NCI-H128 (cell line): ENCODE measurements around the gene SLC30A10.
"Not testable (repeated sequence)": the region's sequence is repeated elsewhere in the genome, so short reads cannot be mapped to it uniquely, and the experiment has no call there.

ENCODE experiments used
- DNase-seq: peaks from one replicate; lab custom pipeline; 2025; ENCODE audit not compliant: unreplicated experiment; lab: John Stamatoyannopoulos, UW

The SLC30A10 gene

GRCh38 chr1:219928791-219929118, 398 bp upstream of the SLC30A10 start:
- no peak for DNase-seq

GRCh38 chr1:219927298-219927955, 930 bp downstream of the SLC30A10 start:
- no peak for DNase-seq

- DNase-seq: no peak
Observed at GRCh38 chr1:219926363-219926998, 1.9 kb downstream of the SLC30A10 start.

DNA sequence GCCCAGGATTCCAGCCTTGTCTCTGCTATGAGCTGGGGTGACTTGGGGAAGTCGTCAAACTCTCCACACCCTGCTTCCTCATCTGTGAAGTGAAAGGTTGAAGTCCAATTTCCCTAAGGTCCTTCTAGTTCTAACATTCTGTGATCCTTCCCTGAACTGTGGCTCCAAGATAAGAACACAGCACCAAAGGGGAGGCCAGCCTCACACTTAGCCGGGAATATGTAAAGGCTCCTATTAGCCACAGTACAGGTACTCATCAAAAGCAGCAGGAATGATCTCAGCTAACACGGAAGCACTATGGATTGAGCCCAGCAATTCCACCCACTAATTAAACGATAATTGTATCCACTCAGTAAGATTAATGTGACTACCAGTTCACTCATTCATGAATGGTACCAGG, 4.0 kb downstream of the SLC30A10 start:
- DNase-seq: no peak

- no peak for DNase-seq
Observed at GRCh38 chr1:219917851-219918466, 10.4 kb downstream of the SLC30A10 start.

- DNase-seq: no peak
Observed at GRCh38 chr1:219917281-219917680, 11.1 kb downstream of the SLC30A10 start.

DNA sequence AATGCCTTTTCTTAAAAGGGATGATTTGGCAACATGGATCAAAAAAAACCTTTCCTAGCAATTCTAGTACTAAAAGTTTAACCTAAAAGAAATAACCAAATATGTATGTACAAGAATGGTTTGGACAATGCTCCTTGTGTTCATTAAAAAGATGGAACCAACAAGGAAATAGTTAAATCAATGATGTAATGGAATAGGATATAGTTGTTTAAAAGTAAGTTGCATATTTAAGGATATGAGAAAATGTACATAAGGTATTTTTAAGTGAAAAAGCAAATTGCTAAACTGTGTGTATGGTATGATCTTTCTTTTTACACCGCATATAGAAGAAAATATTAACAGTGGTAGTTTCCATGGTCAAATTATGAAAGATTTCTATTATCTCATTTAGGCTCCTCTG, 12.1 kb downstream of the SLC30A10 start:
- no peak for DNase-seq

DNA sequence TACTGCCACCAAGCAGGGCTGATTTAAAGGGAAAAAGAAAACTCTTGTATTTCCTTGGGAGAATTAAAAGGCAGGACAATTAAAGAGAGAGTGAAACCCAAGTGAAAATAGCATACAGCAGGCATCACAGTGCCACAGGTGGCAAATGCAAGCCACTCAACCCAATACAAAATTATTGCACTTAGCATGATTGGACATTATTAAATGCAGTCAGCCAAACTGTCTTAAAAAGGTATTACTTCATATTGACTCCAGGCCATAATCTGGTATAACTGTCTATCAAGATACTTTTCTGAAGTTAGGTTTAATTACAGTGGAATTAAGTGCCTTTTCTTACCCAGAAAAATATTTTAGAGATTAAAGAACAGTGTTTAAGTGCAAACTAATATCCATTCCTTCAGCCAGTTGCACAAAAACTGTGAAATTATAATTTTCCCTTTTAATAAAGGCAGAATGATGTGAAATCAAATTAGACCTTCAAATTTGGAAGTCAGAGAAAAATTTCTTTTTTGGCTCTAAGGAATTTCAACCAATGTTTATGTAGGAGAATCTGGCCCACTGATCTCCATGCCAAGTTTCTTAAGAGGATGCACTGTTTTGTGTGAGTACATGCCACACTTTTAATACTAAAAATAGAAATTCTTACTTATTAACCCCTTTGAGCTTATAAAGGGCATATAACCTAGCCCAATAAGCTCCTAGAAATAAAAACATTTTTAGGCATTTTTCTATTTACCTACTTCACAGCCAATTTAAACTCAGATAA, 15.2 kb downstream of the SLC30A10 start:
- DNase-seq: no peak

DNA sequence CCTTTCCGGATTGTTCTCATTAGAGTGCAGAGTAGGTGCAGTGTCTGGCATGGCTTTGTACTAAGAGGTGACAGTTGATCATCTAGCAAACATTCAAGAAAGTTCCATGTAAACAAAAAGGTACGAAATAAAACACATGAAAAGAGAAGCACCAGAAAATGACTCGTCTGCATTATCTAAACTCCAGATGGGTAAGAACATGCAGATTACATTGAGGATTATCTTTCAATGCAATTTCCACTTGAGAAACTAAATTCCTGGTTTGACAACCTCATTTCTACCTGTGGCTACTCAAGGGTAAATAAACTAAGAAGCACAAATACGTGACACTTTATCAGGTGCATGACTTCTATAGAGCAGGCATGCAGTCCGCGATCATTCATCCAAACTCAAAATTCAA, 17.6 kb downstream of the SLC30A10 start:
- no peak for DNase-seq

DNA sequence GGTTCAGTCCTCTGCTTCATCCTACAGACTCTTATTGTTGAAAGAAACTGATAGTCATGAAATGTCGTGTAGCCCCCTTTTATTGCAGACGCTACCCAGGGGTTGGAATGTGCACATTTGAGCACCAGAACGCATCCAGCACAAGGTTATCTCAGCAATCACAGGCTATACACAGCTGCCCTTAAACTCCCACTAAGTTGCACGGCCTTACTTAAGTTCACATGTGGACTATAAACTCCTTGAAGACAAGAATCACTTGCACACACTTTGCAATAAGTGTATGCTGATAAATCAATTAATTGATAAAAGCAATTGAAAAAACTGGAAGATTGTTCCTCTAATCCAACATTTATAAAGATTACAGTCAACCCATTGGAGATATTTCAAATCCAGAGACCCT, 18.9 kb downstream of the SLC30A10 start:
- no peak for DNase-seq

- no peak for DNase-seq
Observed at GRCh38 chr1:219908170-219908569, 20.2 kb downstream of the SLC30A10 start.

GRCh38 chr1:219907772-219908070, 20.6 kb downstream of the SLC30A10 start:
- no peak for DNase-seq

DNA sequence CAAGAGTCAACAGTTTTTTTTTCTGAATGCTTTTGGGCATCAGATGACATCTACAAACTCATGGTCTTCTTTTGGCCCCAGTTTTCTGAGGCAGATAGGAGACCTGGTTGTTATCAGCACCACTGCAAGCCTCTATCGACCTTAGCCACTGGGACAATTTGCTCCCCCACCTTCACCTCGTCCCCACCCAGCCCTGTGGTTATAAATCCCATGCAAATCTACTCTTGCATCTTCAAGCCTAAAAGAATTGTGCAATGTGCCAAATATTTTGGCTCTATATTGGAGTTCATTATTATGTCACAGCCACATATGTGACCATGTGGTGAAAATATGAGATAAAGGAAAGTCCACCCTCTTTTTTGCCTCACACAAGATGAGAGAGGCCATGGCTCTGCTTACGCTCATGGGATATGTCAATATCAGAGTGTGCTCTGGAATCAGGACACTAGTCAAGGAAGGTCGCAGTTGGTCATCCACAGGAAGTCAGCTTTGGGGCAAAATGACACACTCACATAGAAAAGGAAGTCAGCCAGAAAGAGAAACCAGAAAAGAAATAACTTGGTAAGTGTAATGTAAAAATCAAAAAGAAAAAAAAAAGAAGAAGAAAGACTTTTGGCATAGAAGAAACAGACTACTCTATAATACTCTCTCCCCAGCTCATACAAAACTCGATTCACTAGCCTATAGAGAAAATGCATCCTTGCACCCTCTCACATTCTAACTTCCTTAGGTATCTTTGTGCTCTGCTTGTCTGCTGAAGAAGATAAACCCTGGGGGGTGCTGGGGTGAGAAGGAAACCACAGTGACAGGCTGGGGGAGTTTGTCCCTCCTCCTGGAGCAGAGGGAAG, 21.2 kb downstream of the SLC30A10 start:
- no peak for DNase-seq

DNA sequence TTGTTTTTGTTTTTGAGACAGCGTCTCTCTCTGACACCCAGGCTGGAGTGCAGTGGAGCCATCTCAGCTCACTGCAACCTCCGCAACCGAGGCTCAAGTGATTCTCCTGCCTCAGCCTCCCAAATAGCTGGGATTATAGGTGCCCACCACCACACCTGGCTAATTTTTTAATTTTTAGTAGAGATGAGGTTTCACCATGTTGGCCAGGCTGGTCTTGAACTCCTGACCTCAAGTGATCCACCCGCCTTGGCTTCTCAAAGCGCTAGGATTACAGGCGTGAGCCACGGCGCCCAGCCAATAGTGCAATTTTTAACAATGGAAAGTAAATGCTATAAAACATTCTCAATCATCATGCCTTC, 21.8 kb downstream of the SLC30A10 start:
- not testable (repeated sequence) for DNase-seq

- no peak for DNase-seq
Observed at GRCh38 chr1:219905524-219905923, 22.8 kb downstream of the SLC30A10 start.

GRCh38 chr1:219904934-219905333, 23.4 kb downstream of the SLC30A10 start:
- no peak for DNase-seq

- no peak for DNase-seq
Observed at GRCh38 chr1:219903353-219903871, 24.9 kb downstream of the SLC30A10 start.

- DNase-seq: no peak
Observed at GRCh38 chr1:219902951-219903350, 25.4 kb downstream of the SLC30A10 start.

DNA sequence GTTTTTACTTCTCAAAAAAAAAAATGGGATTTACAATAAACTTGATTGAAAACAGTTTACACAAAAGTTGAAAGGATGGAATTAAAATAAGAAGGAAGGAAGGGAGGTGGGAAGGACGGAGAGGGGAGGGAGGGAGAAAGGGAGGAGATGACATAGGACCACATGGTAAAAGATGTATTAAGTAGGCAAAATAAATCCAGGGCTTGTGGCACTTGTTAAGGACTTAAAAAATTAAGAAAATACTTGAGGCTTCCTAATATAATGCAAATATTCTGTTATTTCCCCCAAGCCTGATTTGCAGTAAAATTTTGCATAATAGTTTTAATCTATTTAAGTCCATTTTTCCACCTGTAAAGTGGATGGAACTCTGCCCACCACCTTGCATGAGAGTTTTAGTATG, 27.5 kb downstream of the SLC30A10 start:
- no peak for DNase-seq

DNA sequence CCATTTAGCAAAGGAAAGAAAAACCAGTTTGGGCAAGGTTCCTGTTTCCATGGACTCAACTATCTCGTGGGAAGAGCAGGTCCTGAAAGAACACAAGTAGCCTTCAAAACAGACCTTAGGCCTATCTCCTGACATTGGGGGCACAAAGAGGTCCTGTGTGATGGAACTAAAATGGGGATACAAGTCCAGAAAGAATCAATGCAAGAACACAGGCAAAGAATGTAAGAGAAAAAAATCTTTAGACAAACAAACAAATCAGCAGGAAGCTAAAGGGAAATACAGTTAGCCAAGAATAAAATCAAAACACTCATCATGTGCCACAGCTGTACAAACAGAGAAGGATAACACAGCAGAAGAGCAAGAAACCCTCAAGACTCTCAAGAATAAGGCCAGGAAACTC, 28.2 kb downstream of the SLC30A10 start:
- DNase-seq: no peak

- no peak for DNase-seq
Observed at GRCh38 chr1:219898375-219898774, 30.0 kb downstream of the SLC30A10 start.
